ENCODE measurements around the gene DEPP1. TPM values are rescaled to one million over a fixed set of nuclear protein-coding genes. Genes with fewer than 3 reads are reported as not detected.

Gene DEPP1
- total and polyA plus RNA-seq, 4 donors, result 10.7 to 79.3 (median 33.5) TPM

DNA sequence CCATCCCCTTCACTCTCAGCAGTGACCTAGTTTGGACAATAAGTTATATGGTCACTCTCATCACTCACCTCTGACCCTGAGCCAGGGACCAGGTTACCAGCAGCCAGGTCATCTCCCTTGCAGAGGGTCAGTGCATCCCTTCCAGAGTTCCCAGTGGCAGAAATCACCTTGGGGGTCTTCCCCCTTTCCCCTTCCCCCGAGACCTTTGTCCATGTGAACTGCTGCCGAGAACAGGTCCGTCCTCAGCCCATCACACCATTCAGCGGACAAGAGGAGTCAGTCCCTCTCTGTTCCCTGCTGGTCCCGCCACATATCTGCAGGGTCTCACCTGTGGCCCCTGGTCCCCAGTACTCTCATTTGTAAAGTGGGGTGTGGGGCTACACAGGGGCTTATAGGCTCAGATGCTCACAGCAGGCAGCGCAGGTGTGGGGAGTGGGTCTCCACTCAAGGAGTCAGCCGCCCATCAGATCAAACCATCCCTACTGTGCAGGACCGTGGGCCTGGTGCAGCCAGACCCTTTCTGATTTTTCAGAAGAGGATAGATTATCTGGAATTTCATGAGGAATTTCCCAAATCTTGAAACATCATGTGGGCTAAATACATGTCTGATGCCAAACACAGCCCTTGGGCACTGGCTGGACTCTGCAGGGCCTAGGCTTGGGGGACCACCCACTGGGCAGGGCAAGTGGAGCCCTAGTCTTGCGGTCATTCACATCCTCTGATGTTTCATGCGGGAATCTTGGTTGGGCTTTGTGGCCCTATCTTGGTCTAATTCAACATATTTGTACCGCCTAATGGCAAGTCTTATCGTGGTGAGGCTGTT lies 6.5 kb downstream of the DEPP1 start:
- Histone ChIP-seq H3K4me1 (ENCODE audit: control insufficient read depth in 4 of 4, insufficient read depth in 4 of 4, low read length in 3 of 4) (peaks cover 7 to 36% (median 20%) of the 10 kb centered on the region in 4 donors), H3K27ac (ENCODE audit: low read depth in 1 of 2, low read length in 2 of 2) (no peak overlapping the region), H3K27me3 (ENCODE audit: control insufficient read depth in 4 of 4, insufficient read depth in 4 of 4, low read length in 3 of 4) (no peaks in the 10 kb centered on the region), H3K36me3 (ENCODE audit: control insufficient read depth in 4 of 4, insufficient read depth in 3 of 4, low read depth in 1 of 4, low read length in 3 of 4) (peaks cover 0 to 5% (median 0%) of the 10 kb centered on the region in 4 donors), H3K9ac (ENCODE audit: low read depth in 1 of 2, low read length in 2 of 2) (no peak overlapping the region), H3K9me3 (ENCODE audit: control insufficient read depth in 4 of 4, low read length in 3 of 4) (no peaks in the 10 kb centered on the region), H3K4me3 (ENCODE audit: low read depth in 1 of 3, low read length in 3 of 3) (no peak overlapping the region)
- DNase-seq (ENCODE audit: low spot score), result no peak
- 98% methylated on average over 12 of the region's 12 CpGs for WGBS
- no peak for TF ChIP-seq HNF4G (IDR thresholded peaks at IDR 0.05)
- TF ChIP-seq TAF1 (conservative IDR thresholded peaks at IDR 0.05), result no peak
- TF ChIP-seq RXRA (IDR thresholded peaks at IDR 0.05), result no peak

DNA sequence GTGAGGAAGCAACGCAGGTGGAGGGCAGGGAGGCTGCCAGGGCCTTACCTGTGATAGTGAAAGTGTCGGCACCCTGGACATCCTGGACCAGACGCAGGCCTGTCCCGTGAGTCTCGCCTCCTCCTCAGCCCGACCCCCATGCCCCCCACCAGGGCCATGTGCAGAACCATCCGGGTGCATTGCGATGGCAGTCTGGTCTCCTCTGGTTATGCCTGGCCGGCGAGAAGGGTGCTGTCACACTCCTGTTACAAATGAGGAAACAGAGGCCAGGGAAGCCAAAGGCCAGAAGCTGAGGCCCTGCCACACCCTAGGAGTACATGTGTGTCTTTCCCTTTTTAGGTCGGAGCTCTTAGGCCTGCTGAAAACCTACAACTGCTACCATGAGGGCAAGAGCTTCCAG lies 7.2 kb downstream of the DEPP1 start:
- peaks cover 7 to 30% (median 16%) of the 10 kb centered on the region in 4 donors for H3K4me1 ChIP-seq (ENCODE audit: control insufficient read depth in 4 of 4, insufficient read depth in 4 of 4, low read length in 3 of 4)
- H3K9ac ChIP-seq (ENCODE audit: low read depth in 1 of 2, low read length in 2 of 2), result no peak overlapping the region
- no peaks in the 10 kb centered on the region for H3K27me3 ChIP-seq (ENCODE audit: control insufficient read depth in 4 of 4, insufficient read depth in 4 of 4, low read length in 3 of 4)
- H3K4me3 ChIP-seq (ENCODE audit: low read depth in 1 of 3, low read length in 3 of 3), result no peak overlapping the region
- TF ChIP-seq REST (IDR thresholded peaks at IDR 0.05), result no peak
- TF ChIP-seq, protein P1, sequence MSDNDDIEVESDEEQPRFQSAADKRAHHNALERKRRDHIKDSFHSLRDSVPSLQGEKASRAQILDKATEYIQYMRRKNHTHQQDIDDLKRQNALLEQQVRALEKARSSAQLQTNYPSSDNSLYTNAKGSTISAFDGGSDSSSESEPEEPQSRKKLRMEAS (IDR thresholded peaks at IDR 0.05), result no peak
- no peak for TF ChIP-seq ZBTB33 (IDR thresholded peaks at IDR 0.05)
- TF ChIP-seq EGR1 (IDR thresholded peaks at IDR 0.05; ENCODE audit: low read depth in 2 of 2), result no peak
- no peak for TF ChIP-seq ATF3 (IDR thresholded peaks at IDR 0.05)
- TF ChIP-seq FOXA2 (IDR thresholded peaks at IDR 0.05), result no peak
- TF ChIP-seq NR2F2 (IDR thresholded peaks at IDR 0.05), result no peak
- no peak for TF ChIP-seq RAD21 (IDR thresholded peaks at IDR 0.05)
- no peak for TF ChIP-seq HNF4G (IDR thresholded peaks at IDR 0.05)
- no peak for TF ChIP-seq GABPA (IDR thresholded peaks at IDR 0.05 in 1 of 2, conservative IDR thresholded peaks at IDR 0.05 in 1 of 2)
- no peak for TF ChIP-seq FOXA1 (IDR thresholded peaks at IDR 0.05)
- no peak for TF ChIP-seq YY1 (IDR thresholded peaks at IDR 0.05)
- no peak for TF ChIP-seq TAF1 (conservative IDR thresholded peaks at IDR 0.05)
- TF ChIP-seq SP1 (IDR thresholded peaks at IDR 0.05), result no peak
- no peak for TF ChIP-seq JUND (IDR thresholded peaks at IDR 0.05)
- TF ChIP-seq, protein P2, sequence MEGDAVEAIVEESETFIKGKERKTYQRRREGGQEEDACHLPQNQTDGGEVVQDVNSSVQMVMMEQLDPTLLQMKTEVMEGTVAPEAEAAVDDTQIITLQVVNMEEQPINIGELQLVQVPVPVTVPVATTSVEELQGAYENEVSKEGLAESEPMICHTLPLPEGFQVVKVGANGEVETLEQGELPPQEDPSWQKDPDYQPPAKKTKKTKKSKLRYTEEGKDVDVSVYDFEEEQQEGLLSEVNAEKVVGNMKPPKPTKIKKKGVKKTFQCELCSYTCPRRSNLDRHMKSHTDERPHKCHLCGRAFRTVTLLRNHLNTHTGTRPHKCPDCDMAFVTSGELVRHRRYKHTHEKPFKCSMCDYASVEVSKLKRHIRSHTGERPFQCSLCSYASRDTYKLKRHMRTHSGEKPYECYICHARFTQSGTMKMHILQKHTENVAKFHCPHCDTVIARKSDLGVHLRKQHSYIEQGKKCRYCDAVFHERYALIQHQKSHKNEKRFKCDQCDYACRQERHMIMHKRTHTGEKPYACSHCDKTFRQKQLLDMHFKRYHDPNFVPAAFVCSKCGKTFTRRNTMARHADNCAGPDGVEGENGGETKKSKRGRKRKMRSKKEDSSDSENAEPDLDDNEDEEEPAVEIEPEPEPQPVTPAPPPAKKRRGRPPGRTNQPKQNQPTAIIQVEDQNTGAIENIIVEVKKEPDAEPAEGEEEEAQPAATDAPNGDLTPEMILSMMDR (IDR thresholded peaks at IDR 0.05; ENCODE audit: low read depth, low read length, missing input control), result no peak
- TF ChIP-seq HNF4A (conservative IDR thresholded peaks at IDR 0.05), result no peak
- no peaks in the 10 kb centered on the region for H3K36me3 ChIP-seq (ENCODE audit: control insufficient read depth in 4 of 4, insufficient read depth in 3 of 4, low read depth in 1 of 4, low read length in 3 of 4)
- H3K9me3 ChIP-seq (ENCODE audit: control insufficient read depth in 4 of 4, low read length in 3 of 4), result no peaks in the 10 kb centered on the region
- DNase-seq (ENCODE audit: low spot score), result no peak
- no peak overlapping the region for H3K27ac ChIP-seq (ENCODE audit: low read depth in 1 of 2, low read length in 2 of 2)
- 95% methylated on average over 11 of the region's 11 CpGs for WGBS
